Glomerular visceral epithelial cell (primary cell): ENCODE results near the gene TENM3.

ENCODE experiments used
- DNase-seq: peaks from one replicate; pipeline ENCODE4 v3.0.0-alpha.2; 2016; ENCODE audit errors: extremely low spot score

TENM3 gene

DNA sequence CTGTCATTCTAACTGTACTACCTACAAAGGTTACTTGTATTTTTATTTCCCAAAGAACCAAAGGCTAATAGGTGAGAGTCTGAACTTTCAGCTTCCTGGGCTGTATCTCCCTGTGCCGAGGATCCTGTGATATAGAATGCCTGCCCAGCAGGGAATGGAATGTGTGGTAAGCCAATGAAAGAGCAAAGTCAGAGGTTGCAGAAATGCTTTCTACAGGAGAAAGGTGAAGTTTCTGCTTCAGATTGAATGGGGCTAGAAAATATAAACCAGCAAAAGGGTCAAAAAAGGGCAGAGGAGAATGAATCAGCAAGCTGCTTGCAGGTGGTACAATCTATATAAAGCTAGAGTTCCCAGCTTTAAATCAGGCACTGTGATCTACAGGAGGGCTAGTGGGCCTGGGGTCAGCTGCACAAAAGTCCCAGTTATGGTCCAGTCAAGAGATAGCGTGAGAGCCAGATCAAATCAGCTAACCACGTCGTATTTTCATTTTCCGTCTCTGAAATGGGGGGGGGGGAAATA, 527.9 kb downstream of the TENM3 start:
- peak; percentile 8 for DNase-seq

DNA sequence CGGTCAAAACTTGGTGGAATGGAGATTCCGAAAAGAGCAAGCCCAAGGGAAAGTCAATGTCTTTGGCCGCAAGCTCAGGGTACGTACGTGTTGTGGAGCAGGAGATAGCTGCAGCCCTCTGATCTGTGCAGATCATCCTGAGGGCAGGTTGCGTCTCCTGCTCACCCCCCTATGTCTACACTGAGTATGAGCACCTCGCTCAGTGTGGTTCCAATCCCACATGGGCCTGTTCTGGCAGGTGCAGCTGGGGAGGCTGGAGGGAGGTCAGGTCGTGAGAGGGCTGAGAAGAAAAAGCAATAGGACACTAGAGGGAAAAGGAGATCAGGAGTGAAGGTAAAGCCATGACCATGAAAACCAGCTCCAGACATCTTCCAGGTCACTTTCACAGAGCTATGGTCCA, 531.9 kb downstream of the TENM3 start:
- DNase-seq: no peak

DNA sequence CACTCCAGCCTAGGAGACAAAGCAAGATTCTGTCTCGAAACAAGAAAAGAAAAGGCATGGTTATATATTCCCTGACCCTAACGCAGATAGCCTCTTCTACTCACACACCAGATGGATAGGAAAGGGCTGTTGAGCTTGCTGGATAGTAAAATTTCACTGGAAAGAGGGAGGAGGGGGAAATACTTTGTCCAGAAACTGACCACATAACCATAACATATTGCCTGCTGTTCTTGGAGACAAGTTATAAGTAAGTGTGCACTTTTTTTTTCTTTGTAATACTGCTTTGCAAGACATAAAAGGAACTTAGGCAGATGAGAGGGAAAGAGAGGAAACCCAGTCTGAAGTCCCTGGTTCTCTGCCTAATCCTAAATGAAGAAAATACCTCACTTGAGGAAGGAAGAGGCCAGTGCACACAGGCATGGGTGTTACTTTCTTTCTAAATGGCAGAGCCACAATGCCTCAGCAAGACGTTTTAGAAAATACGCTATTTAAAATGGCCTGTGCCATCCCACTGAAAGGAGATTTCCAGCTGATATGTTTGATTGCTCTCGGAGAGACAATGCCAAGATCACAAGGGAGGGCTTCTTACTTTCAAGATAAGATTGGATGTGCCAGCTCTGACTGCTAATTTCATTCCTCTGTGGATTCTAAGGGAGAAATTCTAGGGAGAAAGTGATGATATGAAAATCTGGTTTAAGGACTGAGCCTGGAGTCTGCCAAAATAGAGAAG, 533.3 kb downstream of the TENM3 start:
- no peak for DNase-seq

DNA sequence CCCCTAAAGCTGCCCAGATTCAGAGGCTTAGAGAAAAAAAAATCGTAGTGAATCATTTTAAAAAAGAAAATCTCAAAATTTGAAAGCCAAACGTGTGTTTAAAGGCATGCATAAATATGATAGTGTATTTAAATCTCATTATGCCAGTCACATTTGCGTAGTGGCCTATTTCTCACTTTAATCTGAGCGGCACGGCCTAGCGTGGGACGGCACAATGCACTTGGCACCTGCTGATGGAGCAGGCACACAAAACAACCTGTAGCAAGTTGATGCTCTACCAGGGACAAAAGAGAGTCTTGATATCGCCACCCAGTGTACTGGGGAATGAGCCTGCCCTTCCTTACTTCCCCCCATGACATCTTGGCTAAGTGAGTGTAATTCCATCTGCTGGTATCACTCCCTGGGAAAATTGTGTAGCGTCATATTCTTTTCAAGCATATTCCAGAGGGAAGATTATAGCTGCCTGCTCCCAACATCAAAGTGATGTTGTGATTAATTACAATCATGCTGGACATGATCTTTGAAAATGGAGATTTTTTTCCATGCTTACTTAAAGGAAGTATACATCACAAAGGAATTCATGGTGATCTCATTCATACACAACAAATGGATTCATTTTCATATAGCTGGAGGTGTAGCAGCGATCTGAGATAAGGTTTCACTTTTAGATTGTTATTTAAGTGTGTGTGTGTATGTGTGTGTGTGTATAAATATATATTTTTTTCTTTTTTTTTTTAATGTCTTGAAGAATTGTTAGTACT, 535.2 kb downstream of the TENM3 start:
- no peak for DNase-seq

DNA sequence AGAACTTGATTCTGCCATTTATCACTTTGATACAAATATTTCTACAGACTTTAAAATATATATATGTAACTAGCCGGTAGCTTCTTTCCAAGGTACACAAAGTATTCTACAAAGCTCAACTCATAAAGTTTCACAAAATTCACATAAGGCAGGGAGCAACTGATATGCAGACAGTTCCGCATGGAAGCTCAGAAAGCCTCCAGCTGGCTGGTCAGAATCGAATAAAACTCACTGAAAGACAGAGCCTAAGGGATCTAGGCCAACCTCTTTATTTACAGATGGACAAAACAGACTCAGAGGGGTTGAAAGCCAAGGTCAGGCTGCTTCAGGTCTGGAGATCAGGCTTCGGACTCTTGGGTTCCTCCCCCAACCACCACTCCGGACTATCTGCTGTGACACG, 543.8 kb downstream of the TENM3 start:
- DNase-seq: no peak

DNA sequence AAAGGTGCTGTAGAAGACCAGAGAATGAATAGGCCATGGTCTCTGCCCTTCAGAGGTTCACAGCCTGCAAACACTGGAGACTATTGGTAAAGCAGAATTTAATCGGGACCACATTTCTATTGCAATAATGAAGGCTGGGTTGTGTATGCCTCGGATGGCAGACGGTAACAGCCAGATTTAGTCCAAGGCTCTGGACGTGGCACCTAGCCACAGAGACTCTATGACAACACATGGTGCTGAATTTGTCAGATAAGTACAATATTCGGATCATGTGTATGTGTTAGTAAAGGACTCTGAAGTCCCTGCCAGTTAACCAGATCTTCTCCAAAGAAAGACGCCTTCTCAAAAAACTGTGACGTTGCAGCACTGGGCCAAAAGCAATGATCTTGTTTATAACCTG, 545.0 kb downstream of the TENM3 start:
- DNase-seq: no peak

DNA sequence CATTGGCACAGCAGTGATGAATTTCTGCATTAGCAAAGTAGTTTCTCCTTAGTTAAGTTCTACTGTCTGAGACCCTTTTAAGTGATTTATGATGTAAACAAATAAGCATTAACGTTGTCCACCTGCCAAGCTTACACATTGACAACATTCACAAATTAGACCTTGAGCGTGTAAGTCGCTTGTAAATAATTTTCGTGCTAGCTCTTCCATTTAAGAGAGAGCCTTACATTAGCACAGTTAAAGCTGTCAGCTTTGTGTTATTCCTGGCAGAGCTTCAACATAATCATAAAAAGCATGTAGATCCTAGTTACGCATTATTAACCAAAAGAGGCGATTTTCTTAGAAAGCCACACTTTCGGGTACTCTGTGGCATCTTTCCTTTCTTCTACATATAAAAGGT, 546.3 kb downstream of the TENM3 start:
- no peak for DNase-seq

DNA sequence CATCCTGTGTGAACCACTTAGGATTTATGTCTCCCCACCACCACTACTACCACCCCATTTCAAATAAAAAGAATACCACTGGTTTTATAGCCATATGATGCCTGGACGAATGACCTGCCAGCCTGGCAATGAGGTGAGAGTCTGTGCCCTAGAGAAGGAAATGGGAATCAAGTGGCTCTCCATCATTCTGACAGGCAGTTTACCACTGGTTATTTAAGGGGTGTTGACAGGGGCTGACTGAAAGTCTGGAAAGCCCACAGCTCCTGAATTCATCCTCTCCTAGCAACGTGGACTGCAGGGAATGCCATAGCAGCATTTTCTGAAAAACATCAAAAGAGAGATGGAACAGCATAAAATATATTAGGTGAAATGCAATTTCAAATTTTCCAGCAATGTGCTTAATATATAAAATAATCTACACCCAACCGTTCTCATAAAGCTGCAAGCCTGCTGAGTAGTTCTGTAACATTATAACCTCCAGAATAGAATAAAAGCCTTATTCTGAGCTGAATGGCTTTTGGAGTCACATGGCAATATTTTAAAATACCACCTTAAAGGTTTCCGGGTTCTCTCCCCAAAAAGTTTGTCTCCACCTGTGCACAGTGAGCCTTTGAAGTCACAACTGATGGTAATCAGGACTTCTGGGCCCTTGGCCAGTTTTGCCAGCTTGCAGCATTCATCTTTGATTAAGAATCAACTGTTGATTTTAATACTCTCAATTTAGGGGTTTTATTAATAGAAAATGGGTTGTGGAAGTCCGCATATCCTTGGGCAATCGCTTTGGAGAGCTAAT, 552.4 kb downstream of the TENM3 start:
- no peak for DNase-seq

DNA sequence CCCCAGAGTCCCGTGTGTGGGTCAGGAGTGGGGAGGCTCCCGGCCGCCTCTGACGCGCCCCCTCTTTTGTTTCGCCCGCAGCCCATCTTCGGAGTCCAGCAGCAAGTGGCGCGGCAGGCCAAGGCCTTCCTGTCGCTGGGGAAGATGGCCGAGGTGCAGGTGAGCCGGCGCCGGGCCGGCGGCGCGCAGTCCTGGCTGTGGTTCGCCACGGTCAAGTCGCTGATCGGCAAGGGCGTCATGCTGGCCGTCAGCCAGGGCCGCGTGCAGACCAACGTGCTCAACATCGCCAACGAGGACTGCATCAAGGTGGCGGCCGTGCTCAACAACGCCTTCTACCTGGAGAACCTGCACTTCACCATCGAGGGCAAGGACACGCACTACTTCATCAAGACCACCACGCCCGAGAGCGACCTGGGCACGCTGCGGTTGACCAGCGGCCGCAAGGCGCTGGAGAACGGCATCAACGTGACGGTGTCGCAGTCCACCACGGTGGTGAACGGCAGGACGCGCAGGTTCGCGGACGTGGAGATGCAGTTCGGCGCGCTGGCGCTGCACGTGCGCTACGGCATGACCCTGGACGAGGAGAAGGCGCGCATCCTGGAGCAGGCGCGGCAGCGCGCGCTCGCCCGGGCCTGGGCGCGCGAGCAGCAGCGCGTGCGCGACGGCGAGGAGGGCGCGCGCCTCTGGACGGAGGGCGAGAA, 556.5 kb downstream of the TENM3 start:
- no peak for DNase-seq

DNA sequence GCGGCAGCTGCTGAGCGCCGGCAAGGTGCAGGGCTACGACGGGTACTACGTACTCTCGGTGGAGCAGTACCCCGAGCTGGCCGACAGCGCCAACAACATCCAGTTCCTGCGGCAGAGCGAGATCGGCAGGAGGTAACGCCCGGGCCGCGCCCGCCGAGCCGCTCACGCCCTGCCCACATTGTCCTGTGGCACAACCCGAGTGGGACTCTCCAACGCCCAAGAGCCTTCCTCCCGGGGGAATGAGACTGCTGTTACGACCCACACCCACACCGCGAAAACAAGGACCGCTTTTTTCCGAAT, 557.0 kb downstream of the TENM3 start:
- no peak for DNase-seq

DNA sequence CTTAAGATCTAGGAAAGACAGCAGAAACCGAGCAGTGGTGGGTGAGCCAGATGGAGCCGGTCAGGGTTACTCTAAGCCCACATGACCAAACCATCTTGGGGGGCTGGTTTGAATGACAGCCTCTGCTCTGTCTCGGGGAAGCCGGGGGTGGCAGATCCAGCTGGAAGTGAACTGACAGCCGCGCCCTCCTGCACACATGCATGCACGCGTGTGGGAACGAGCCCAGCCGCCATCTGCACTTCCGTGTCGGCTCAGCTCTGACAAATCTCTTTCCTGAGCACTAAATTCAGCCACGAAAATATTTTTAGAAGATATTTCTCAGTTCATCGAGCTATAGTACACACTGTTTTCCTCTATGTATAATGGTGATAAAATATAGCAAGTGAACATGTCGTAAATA, 558.4 kb downstream of the TENM3 start:
- no peak for DNase-seq

DNA sequence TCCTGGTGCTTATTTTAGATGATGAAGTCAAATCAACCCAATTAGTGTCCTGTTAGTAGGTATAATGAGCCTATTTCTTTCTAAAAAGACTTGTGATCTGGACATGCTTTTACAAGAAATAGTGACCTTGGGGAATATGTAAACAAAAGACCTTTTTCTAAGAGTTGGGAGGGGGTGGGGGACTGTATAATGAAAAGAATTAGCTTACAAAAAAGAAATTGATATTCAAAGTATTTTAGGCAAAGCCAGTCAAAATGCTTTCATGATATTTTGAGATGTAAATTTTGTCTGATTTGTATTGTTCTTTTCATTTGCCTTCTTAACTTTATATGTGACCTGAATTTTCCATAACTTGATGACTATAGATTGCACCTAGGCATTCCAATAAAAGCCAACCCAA, 559.4 kb downstream of the TENM3 start:
- DNase-seq: no peak

DNA sequence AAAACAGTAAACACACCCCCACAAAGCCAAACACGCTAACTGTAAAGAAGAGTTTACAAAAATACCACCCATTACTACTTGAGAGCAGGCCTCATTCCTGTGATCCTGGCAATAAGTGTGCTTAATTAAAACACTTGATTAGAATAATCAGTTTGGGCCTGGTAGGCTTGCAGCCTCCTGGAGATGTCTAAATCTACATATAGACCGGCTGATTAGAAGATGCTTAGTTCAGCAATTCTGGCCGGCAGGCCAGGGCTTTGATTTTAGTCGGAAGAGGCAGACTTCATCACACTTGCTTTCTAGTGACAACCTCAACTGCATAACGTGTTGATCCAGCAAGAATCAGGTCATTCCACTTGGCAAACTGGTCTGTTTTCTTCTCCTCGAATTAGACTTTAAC, 560.0 kb downstream of the TENM3 start:
- no peak for DNase-seq

DNA sequence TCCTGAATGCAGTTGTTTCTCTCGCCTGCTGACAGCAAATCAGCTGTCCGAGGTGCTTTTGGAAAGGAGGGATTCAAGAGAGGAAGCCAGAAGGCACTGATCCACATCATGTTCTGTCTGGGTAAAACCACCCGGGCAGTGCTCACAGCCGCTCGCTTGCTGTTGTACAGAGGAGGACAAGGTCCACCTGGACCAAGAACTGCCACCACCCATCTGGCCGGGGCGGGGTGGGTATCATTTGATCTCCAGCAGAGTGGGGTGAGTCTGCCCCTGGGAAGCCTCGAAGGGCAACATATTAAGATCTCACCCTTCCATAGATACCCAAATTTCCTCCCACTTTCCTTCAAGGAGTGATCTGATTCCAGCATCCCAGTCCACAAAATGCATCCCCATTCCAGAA, 560.9 kb downstream of the TENM3 start:
- no peak for DNase-seq

DNA sequence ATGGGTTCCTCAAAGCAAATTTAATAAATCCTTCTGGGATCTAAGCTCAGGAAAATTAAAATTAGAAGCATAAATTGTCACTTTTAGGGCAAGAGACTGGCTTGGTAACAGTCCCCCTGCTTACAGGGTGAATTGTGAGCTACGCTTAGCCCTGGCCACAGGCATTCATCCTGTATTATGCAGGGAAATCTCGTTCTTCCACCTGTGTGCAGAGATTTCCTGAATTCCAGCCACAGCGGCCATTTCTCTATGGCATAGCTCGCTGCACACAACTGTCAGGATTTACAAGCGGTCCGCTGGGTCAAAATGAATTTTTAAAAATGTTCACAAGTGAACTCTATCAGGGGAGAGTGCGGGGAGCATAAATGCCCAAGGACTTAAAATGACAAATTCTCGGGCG, 562.1 kb downstream of the TENM3 start:
- no peak for DNase-seq

DNA sequence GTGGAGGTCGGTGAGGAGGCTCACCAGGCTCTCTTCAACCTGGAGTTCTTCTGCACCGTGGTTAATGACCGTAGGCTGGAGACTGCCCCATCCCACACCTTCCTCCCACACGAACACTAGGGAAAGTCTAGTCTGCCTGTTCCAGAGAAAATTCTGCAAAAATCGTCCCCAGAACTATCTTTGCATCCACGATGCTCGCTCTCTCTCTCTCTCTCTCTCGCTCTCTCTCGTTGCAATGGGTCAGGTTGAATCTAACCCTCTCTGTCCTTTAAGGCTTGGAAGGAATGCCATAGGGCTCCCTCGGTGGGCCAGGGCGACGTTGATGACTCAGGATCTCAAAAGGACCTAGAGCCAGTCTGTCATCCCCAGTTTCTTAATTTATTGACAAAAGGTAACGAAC, 562.5 kb downstream of the TENM3 start:
- DNase-seq: no peak

DNA sequence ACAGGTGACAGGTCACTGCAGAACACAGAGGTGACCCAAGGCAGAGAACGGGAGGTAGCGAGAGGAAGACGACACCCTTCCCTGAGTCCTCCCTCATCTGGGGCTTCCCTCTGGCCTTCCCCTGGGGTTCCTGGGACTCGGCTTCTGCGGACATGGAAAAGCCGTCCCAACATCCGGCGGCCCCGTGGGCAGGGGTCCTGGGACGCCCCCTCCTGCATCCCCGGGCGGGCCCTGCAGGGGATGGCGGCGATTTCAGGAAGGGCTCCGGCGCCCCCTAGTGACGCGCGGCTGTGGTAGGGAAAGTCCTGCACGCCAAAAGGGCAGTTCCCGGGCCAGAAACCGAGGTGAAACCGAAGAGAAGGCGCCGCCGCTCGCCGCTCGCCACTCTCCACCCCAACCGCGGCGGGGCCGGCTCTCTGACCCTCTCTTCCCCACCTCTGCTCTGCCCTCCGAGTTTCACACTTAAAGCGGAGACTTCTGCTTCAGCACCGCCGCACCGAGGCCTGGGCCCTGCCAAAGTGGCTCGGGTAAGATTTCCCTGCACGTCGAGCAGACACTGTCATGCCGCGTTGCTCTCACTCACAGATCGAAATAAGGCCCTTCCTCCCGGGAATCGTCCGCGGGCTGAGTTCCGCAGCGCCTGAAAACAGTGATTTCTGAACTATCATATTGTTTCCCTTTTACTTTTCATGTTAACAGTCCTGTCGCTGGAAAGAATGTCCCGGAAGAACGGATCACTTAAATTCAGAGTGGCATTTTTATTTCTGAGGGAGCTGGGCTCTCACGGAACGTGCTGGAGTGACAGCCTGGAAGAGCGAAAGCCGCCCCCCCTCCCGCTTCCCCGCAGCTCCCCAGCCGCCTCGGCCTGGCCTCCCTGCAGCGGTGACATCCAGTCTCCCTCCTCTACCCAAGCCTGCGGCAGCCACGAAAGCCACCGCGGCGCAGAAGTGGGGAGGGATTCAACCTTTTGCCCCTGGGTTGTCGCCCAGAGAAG, 563.4 kb downstream of the TENM3 start:
- DNase-seq: peak; percentile 59

DNA sequence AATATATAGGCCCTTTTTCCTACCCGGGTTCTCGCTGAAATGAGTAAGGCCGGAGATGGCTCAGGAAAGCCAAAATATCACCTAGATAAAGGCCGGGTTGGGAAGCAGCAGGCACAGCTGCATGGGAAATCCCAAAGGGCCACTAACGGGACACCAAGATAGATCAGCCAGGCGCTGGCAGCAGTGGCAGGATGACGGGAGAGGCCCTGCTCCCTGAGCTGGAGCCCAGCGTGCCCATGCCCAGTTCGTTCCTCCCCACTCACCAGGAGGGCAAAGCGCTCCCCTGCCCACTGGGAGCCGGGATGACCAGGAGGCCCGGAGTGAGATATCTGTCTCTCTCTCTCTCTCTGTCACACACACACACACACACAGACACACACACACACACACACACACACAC, 564.1 kb downstream of the TENM3 start:
- no peak for DNase-seq

DNA sequence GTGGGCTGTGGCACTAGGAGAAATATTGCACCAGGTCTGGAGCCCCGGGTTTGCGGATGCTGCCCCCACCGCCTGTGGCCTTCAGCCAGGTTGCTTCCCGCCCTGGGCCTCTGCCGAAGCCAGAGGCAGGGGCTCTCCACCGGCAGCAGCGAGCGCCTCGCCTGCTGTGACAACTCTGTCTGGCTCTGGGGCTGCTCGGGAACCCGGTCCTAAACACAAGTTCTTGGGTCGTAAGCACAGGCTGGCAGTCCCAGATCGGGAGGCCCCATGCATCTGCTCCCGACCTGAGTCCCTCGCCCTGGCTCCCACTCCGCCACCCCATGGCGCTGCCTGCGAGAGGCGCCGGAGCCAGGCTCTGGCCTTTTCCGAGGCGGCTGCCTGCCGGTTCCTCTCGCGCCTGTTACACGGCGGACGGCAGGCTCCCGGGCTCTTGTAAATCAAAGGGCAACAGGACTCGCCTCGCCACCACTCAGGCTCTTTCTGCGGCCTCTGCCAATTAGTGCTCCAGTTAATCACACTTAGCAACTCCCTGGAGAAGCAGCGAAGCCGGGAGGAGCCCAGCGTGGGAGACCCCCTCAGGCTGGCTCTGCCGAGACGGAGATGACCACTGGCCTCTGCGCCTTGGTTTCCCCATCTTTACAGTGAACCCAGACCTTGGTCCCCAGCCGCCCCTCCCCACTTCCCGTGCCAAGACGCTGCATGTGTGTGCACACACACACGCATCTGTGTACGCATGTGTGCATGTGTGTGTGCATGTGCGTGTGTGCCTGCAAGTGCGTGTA, 564.8 kb downstream of the TENM3 start:
- DNase-seq: no peak
